Small intestine (tissue), 7 donors: ENCODE measurements around the gene MTUS2. TPM values are rescaled to one million over a fixed set of nuclear protein-coding genes. Genes with fewer than 3 reads are reported as not detected.

Experiments used
- DNase-seq, 2 donors: peaks; one replicate each; pipeline versions ENCODE4 v3.0.0 to v3.0.0-alpha.2; 2013
- FAIRE-seq: peaks from 2 replicates; lab custom pipeline; 2012; peaks lifted over from hg19 to GRCh38; lab: Jason Lieb, UNC
- H3K27ac ChIP-seq, 3 donors: one replicate each; pipeline ENCODE4 v1.5.1; 2013; ENCODE audit warnings: low read length in 2 of 3, mild to moderate bottlenecking in 2 of 3, control low read depth in 1 of 3, inconsistent platforms in 1 of 3, low read depth in 1 of 3, moderate library complexity in 1 of 3
- H3K27me3 ChIP-seq, 3 donors: one replicate each; pipeline ENCODE4 v1.6.1; 2013; ENCODE audit warnings: low read length in 3 of 3, inconsistent platforms in 1 of 3; ENCODE audit not compliant: control insufficient read depth in 3 of 3, insufficient read depth in 3 of 3
- H3K36me3 ChIP-seq, 3 donors: one replicate each; pipeline ENCODE4 v1.6.1; 2013; ENCODE audit warnings: low read length in 3 of 3, inconsistent platforms in 1 of 3, low read depth in 1 of 3, mild to moderate bottlenecking in 1 of 3, moderate library complexity in 1 of 3; ENCODE audit not compliant: control insufficient read depth in 3 of 3, insufficient read depth in 2 of 3
- H3K4me1 ChIP-seq, 3 donors: one replicate each; pipeline ENCODE4 v1.6.1; 2013; ENCODE audit warnings: low read length in 2 of 3, inconsistent platforms in 1 of 3, low read depth in 1 of 3, mild to moderate bottlenecking in 1 of 3, moderate library complexity in 1 of 3; ENCODE audit not compliant: control insufficient read depth in 3 of 3, insufficient read depth in 2 of 3
- H3K4me3 ChIP-seq, 3 donors: one replicate each; pipeline ENCODE4 v1.5.1; 2013; ENCODE audit warnings: low read length in 3 of 3, control low read depth in 1 of 3, inconsistent platforms in 1 of 3, low read depth in 1 of 3, mild to moderate bottlenecking in 1 of 3, moderate library complexity in 1 of 3
- H3K9me3 ChIP-seq, 2 donors: one replicate each; pipeline ENCODE4 v1.6.1; 2013; ENCODE audit warnings: low read depth in 1 of 2, low read length in 1 of 2; ENCODE audit not compliant: control insufficient read depth in 2 of 2, insufficient read depth in 1 of 2
- WGBS, 3 donors: extraction: QIAGEN DNeasy Blood & Tissue Kit; methylation state at CpG; one replicate each; pipeline ENCODE4 v1.1.7; 2013; 5-methylcytosine and 5-hydroxymethylcytosine counted together
- polyA plus RNA-seq, 4 donors: library from polyadenylated mRNA; stranded (reverse) in 3 of 4; unstranded in 1 of 4; fragments of 200-250 nt in 3 of 4; fragments of 120-200 nt in 1 of 4; gene quantifications; one replicate each; pipeline versions ENCODE4 v1.2.1 to v1.2.3, GENCODE V29; 2013
- donor health status: healthy with polysubstance abuse.
- donor health status: control.
- donor health status: control.
- donor health status: Bipolar disorder and iron deficiency.
- donor health status: healthy.

MTUS2 gene
- polyA plus RNA-seq, 4 donors = under 0.01 to 0.53 (median 0.22) TPM

DNA sequence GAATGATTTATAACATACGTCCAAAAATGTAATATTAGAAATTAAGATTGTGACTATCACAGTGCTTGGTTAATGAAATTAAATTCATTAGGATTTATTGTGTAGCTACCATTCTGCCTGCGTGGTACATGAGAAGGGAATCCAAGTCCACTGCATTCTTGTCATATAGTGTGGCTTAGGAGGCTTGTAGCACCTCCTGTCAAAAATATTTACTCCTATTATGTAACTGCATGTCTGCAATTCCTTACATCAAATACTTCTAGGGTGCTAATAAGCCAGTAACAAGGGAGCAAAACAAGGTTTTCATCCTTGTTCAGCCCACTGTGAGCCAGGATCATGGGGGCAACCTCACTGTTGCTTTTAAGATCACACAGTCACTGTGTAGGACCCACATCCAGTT is 576.3 kb downstream of the MTUS2 start:
- H3K9me3 ChIP-seq = no peaks in the 10 kb centered on the region
- no peaks in the 10 kb centered on the region for H3K4me1 ChIP-seq
- H3K27ac ChIP-seq = no peak overlapping the region
- H3K4me3 ChIP-seq = no peak overlapping the region
- DNase-seq = no peak
- H3K36me3 ChIP-seq = no peaks in the 10 kb centered on the region
- FAIRE-seq = no peak
- WGBS, 3 donors = 75 to 87% (median 86%) methylated on average over 2 of the region's 2 CpGs
- peaks cover 0 to 5% (median 0%) of the 10 kb centered on the region in 3 donors for H3K27me3 ChIP-seq

- Histone ChIP-seq H3K4me1 (no peaks in the 10 kb centered on the region), H3K36me3 (no peaks in the 10 kb centered on the region), H3K4me3 (no peak overlapping the region), H3K27me3 (peaks cover 0 to 5% (median 0%) of the 10 kb centered on the region in 3 donors), H3K9me3 (no peaks in the 10 kb centered on the region), H3K27ac (no peak overlapping the region)
- DNase-seq = no peak
- WGBS, 3 donors = 75 to 81% (median 81%) methylated on average over 3 of the region's 3 CpGs
- FAIRE-seq = no peak
Observed at GRCh38 chr13:29397265-29397664, 577.1 kb downstream of the MTUS2 start.

DNA sequence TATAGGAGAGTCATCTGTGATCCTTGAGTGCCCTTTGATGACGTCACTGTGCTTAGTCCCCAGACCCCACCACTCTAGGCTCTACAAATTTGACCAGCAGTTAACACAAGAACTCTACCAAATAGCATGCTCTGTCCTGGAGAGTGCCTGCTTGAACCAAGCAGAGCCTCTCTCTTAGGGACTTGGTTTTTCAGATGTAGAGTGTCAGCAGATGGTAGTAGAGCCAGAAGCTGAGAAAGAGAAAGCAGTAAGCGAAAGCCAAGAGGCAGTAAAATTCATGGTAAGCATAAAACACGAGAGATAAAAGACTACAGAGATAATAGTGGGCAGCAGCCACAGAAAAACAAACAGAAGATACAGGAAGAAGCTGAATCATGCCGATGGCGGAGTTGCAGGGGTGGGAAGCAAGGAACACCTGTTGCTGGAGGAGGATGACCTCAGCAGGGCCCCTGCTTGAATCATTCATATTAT is 582.1 kb downstream of the MTUS2 start:
- H3K27me3 ChIP-seq = peaks cover 0 to 4% (median 0%) of the 10 kb centered on the region in 3 donors
- FAIRE-seq (no peak), DNase-seq (peak; percentile 47 to 70)

DNA sequence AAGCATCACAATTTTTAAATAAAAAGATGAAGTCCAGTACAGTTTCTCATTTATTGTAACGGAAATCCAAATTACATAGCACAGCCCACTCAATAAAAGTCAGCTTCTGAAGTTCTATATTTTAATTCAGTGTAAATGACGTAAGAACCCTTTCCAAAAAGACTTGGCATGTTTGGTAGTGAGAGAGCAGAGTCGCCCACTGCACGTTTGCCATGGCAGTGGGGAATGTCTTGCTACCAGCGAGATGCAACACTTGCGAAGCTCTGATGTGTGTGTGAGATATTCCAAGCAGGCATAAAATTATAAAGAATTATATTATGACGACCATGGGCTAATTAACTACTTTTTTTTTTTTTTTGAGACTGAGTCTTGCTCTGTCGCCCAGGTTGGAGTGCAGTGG is 585.3 kb downstream of the MTUS2 start:
- H3K27ac ChIP-seq = no peak overlapping the region
- DNase-seq (no peak), FAIRE-seq (no peak)
- no peaks in the 10 kb centered on the region for H3K4me1 ChIP-seq
- no peaks in the 10 kb centered on the region for H3K36me3 ChIP-seq
- H3K27me3 ChIP-seq = peaks cover 0 to 3% (median 0%) of the 10 kb centered on the region in 3 donors
- H3K4me3 ChIP-seq = no peak overlapping the region
- WGBS, 3 donors = 84 to 86% (median 84%) methylated on average over 8 of the region's 8 CpGs
- H3K9me3 ChIP-seq = no peaks in the 10 kb centered on the region

More for the DNA sequence above, 582.1 kb downstream of the MTUS2 start:
- H3K4me3 ChIP-seq = no peak overlapping the region
- 8 to 36% (median 13%) methylated on average over 5 of the region's 5 CpGs for WGBS, 3 donors
- H3K36me3 ChIP-seq = no peaks in the 10 kb centered on the region
- H3K4me1 ChIP-seq = no peaks in the 10 kb centered on the region
- no peaks in the 10 kb centered on the region for H3K9me3 ChIP-seq
- H3K27ac ChIP-seq = no peak overlapping the region

- FAIRE-seq = no peak
- no peak overlapping the region for H3K27ac ChIP-seq
- H3K4me3 ChIP-seq = no peak overlapping the region
- H3K9me3 ChIP-seq = no peaks in the 10 kb centered on the region
- H3K27me3 ChIP-seq = no peaks in the 10 kb centered on the region
- no peak for DNase-seq
- H3K4me1 ChIP-seq = no peaks in the 10 kb centered on the region
- 69 to 94% (median 94%) methylated on average over 2 of the region's 2 CpGs for WGBS, 3 donors
- no peaks in the 10 kb centered on the region for H3K36me3 ChIP-seq
Observed at GRCh38 chr13:29411481-29411880, 591.3 kb downstream of the MTUS2 start.

DNA sequence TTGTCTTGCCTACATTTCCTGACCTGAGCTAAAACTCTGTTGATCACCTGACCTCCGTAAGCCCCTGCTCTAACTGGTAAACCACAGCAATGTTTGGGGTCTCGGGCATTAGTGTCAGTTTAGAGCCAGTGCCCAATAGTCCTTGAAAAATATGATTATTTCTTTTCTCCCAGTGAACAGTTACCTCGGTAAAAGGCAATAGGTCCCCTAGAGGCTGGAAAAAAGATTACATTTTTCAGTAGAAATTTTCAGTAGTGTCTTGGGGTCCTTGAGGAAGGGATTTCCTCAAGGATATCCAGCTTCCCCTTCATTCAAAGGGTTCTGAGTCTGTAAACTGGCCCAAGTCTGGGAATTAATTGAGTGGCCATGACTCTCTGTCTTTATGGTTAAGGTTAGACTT is 597.9 kb downstream of the MTUS2 start:
- FAIRE-seq = no peak

GRCh38 chr13:29421118-29421517 is 601.0 kb downstream of the MTUS2 start:
- Histone ChIP-seq H3K4me1 (no peaks in the 10 kb centered on the region), H3K4me3 (no peak overlapping the region), H3K36me3 (no peaks in the 10 kb centered on the region), H3K9me3 (no peaks in the 10 kb centered on the region), H3K27me3 (no peaks in the 10 kb centered on the region), H3K27ac (no peak overlapping the region)
- WGBS, 3 donors = 71 to 92% (median 85%) methylated on average over 3 of the region's 3 CpGs
- no peak for DNase-seq
- no peak for FAIRE-seq

More for the DNA sequence above, 597.9 kb downstream of the MTUS2 start:
- Histone ChIP-seq H3K4me3 (no peak overlapping the region), H3K27me3 (no peaks in the 10 kb centered on the region), H3K27ac (no peak overlapping the region), H3K36me3 (no peaks in the 10 kb centered on the region), H3K9me3 (no peaks in the 10 kb centered on the region), H3K4me1 (no peaks in the 10 kb centered on the region)
- no peak for DNase-seq
- 72 to 77% (median 77%) methylated on average over 3 of the region's 3 CpGs for WGBS, 3 donors

DNA sequence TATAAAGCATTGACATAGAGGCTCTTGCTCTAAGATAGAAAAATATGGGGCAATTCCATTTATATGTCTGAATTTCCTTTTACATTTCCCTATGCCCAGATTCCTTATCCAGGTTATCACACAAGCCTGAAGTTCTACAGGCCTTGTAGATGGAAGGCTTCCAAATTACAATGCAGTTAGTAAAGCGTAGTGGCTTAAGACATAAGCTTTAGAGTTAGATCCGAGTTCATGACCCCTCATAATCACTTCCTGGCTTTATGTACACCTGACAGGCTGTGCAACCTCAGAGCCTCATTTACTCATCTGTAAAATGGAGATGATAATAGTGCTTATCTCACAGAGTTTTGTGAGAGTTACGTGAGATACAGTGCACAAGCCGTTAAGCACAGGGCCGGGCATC is 601.9 kb downstream of the MTUS2 start:
- Histone ChIP-seq H3K27me3 (peaks cover 0 to 5% (median 3%) of the 10 kb centered on the region in 3 donors), H3K36me3 (no peaks in the 10 kb centered on the region), H3K27ac (no peak overlapping the region), H3K4me1 (no peaks in the 10 kb centered on the region), H3K9me3 (no peaks in the 10 kb centered on the region), H3K4me3 (no peak overlapping the region)
- FAIRE-seq (no peak), DNase-seq (no peak)
- 81 to 87% (median 83%) methylated on average over 5 of the region's 5 CpGs for WGBS, 3 donors

DNA sequence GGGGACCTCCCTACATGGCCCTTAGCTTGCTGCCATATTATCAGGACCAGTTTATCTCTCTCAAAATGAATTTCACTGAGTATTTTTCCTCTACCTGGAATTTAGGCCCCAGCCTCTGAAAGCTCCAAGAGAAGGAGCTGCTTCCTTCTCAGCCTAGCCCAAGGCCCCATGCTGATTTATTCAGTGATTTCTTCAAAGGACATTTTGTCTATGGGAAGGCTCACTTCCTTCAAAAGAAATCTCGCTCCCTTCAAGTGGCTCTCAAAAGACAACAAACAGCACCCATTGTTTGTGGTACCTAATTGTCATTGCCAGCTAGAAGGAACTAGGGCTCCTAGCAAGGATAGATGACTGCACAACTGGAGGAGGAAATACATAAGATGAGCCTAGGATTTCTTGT is 602.9 kb downstream of the MTUS2 start:
- Histone ChIP-seq H3K4me3 (no peak overlapping the region), H3K36me3 (no peaks in the 10 kb centered on the region), H3K27ac (no peak overlapping the region), H3K27me3 (peaks cover 0 to 8% (median 3%) of the 10 kb centered on the region in 3 donors), H3K9me3 (no peaks in the 10 kb centered on the region), H3K4me1 (no peaks in the 10 kb centered on the region)
- WGBS, 3 donors = 75 to 100% (median 92%) methylated on average over 1 of the region's 1 CpG
- DNase-seq = no peak
- no peak for FAIRE-seq
